HUES48 (cell line): ENCODE data around the gene GKN2.

ENCODE experiments used
- H3K27ac ChIP-seq: one replicate; pipeline ENCODE4 v1.7.0; 2013; ENCODE audit warnings: low read depth, low read length, inconsistent platforms
- H3K27me3 ChIP-seq: 2 replicates; pipeline ENCODE4 v1.6.1; 2013; ENCODE audit warnings: mild to moderate bottlenecking, low read length; ENCODE audit not compliant: control insufficient read depth, insufficient read depth
- H3K36me3 ChIP-seq: 2 replicates; pipeline ENCODE4 v1.6.1; 2013; ENCODE audit warnings: low read length; ENCODE audit not compliant: control insufficient read depth, insufficient read depth
- H3K4me1 ChIP-seq: 2 replicates; pipeline ENCODE4 v1.6.1; 2013; ENCODE audit warnings: mild to moderate bottlenecking, low read length; ENCODE audit not compliant: control insufficient read depth, insufficient read depth
- H3K4me3 ChIP-seq: 2 replicates; pipeline ENCODE4 v1.5.1; 2013; ENCODE audit warnings: mild to moderate bottlenecking, low read depth, low read length
- H3K9ac ChIP-seq: 2 replicates; pipeline ENCODE4 v1.6.1; 2013; ENCODE audit warnings: mild to moderate bottlenecking, low read depth, low read length, moderate library complexity
- H3K9me3 ChIP-seq: 2 replicates; pipeline ENCODE4 v1.6.1; 2013; ENCODE audit warnings: low read length; ENCODE audit not compliant: control insufficient read depth, insufficient read depth

The GKN2 gene, protein sequence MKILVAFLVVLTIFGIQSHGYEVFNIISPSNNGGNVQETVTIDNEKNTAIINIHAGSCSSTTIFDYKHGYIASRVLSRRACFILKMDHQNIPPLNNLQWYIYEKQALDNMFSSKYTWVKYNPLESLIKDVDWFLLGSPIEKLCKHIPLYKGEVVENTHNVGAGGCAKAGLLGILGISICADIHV

DNA sequence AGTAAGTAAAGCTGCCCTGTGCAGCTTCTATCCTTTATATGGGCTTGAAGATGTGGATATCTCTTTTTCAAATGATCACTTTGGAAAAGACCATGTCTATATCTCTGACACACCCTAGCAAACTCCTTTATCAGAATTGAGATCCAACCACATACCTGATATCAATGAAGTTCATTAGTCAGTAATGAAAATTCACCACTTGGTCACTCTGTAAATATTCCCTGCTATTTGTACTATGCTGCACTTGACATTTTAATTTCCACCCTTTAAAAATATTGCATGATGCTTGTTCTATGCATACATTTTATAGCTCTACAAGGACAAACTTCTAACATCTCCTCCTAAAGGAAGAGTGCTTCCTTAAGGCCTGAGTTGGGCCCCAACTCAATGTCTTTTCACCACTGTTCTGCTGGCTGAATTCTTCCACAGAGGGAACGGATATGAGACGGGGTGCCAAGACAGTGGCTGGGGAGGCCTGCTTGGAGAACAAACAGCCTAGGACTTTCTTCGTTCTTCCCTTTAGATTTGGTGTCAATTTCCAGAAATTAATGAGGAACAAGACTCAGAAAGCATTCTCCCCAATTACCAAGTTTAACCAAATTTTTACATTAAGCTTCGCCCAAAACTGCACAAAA is at the start of gene GKN2:
Gene GKN2 (minus strand): TSS at position 7 of the 635 bp plus-strand sequence. CDS start 32 bp downstream, outside the sequence.
- Histone ChIP-seq H3K27ac (no peak within 1 kb of the TSS), H3K9ac (no peak within 1 kb of the TSS), H3K4me1 (peaks cover 8% of the 10 kb centered on the region), H3K27me3 (0 out of 2 replicates have a peak, but pooled peaks cover 3% of the 10 kb centered on the region), H3K4me3 (no peak within 1 kb of the TSS), H3K36me3 (no peaks in the 10 kb centered on the region), H3K9me3 (no peaks in the 10 kb centered on the region)

- H3K4me3 ChIP-seq, result no peak overlapping the region
- no peak overlapping the region for H3K9ac ChIP-seq
- no peaks in the 10 kb centered on the region for H3K4me1 ChIP-seq
- H3K27me3 ChIP-seq, result no peaks in the 10 kb centered on the region
- H3K9me3 ChIP-seq, result 0 out of 2 replicates have a peak, but pooled peaks cover 5% of the 10 kb centered on the region
- no peaks in the 10 kb centered on the region for H3K36me3 ChIP-seq
- H3K27ac ChIP-seq, result no peak overlapping the region
These were observed 49.2 kb upstream of the GKN2 start for GRCh38 chr2:69001879-69002278.

DNA sequence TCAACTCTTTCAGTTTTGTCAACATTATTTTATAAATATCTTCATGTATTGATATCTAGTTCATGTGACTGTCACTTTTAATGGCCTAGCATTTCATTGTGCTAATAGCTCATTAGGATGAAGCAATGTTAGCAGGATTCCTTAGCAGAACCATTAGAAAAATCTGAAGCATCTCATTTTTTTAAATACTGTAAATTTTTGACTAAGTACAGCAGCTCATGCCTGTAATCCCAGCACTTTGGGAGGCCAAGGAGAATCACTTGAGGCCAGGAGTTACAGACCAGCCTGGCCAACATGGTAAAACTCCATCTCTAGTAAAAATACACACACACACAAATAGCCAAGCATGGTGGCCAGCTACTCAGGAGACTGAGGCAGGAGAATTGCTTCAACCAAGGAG is 44.7 kb upstream of the GKN2 start:
- no peak overlapping the region for H3K4me3 ChIP-seq
- no peaks in the 10 kb centered on the region for H3K27me3 ChIP-seq
- H3K36me3 ChIP-seq, result no peaks in the 10 kb centered on the region
- H3K27ac ChIP-seq, result no peak overlapping the region
- 0 out of 2 replicates have a peak, but pooled peaks cover 5% of the 10 kb centered on the region for H3K9me3 ChIP-seq
- no peak overlapping the region for H3K9ac ChIP-seq
- H3K4me1 ChIP-seq, result no peaks in the 10 kb centered on the region

DNA sequence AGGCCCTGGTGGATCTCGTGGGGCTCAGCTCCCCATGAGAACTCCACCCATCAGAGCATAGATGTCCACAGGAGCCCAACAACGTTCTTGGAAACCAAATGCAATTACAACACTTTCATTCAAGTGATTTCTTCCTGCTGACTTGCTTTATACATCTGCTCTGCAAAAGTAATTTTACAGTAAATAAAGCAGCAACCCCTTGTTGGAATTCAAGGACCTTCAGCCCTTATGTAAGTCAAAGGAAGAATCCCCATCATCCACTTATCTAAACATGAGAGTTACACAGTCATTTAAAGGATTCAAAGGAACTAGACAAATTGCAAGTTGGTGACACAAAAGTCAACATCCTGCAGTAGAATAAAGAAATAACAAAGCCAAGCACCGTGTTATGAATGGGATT is 43.2 kb upstream of the GKN2 start:
- Histone ChIP-seq H3K27ac (no peak overlapping the region), H3K9me3 (no peaks in the 10 kb centered on the region), H3K4me1 (no peaks in the 10 kb centered on the region), H3K4me3 (no peak overlapping the region), H3K9ac (no peak overlapping the region), H3K36me3 (no peaks in the 10 kb centered on the region), H3K27me3 (no peaks in the 10 kb centered on the region)

DNA sequence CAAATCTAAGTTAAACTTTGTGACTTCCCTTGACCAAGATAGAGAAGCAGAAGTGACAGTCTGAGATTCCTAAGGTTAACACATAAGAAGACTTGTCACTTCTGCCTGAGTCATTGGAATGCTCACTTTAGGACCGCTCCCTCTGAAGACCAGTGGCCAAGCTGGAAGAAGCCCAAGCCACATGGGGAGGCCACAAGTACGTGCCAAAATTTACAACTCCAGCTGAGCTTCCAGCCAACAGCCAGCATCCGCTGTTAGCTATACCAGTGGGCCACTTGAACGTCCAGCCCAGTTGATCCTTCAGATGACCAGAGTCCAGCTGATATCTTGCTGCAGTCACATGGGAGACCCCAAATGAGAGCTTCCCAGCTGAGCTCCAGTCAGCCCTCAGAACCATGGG is 42.2 kb upstream of the GKN2 start:
- no peak overlapping the region for H3K9ac ChIP-seq
- H3K36me3 ChIP-seq, result no peaks in the 10 kb centered on the region
- no peaks in the 10 kb centered on the region for H3K4me1 ChIP-seq
- no peaks in the 10 kb centered on the region for H3K27me3 ChIP-seq
- no peak overlapping the region for H3K27ac ChIP-seq
- H3K4me3 ChIP-seq, result no peak overlapping the region
- H3K9me3 ChIP-seq, result no peaks in the 10 kb centered on the region

GRCh38 chr2:68993660-68994059 is 41.0 kb upstream of the GKN2 start:
- Histone ChIP-seq H3K27me3 (no peaks in the 10 kb centered on the region), H3K36me3 (no peaks in the 10 kb centered on the region)

DNA sequence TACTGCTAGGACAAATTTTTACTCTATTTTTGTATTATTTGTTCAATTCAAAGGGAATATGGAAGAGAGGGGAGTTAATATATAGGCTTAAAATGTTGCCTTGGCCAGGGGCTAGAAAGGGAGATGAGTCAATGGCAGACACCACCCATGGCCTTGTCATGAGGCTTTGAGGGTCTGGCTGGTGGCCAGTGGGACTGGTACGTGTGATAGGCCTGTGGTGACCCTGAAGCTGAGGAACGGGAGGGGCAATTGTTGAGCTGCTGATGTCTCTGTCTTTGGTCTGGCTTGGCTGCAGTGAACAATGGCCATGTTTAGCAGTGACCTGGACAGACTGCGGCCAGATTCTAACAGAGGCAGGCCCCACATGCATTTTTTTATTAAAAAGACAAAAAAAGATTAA is 40.2 kb upstream of the GKN2 start:
- no peaks in the 10 kb centered on the region for H3K9me3 ChIP-seq
- no peak overlapping the region for H3K4me3 ChIP-seq
- H3K9ac ChIP-seq, result no peak overlapping the region
- H3K4me1 ChIP-seq, result no peaks in the 10 kb centered on the region
- H3K36me3 ChIP-seq, result no peaks in the 10 kb centered on the region
- no peak overlapping the region for H3K27ac ChIP-seq
- no peaks in the 10 kb centered on the region for H3K27me3 ChIP-seq

More at GRCh38 chr2:68993660-68994059, 41.0 kb upstream of the GKN2 start:
- Histone ChIP-seq H3K27ac (no peak overlapping the region), H3K9ac (no peak overlapping the region), H3K9me3 (no peaks in the 10 kb centered on the region), H3K4me1 (no peaks in the 10 kb centered on the region), H3K4me3 (no peak overlapping the region)

DNA sequence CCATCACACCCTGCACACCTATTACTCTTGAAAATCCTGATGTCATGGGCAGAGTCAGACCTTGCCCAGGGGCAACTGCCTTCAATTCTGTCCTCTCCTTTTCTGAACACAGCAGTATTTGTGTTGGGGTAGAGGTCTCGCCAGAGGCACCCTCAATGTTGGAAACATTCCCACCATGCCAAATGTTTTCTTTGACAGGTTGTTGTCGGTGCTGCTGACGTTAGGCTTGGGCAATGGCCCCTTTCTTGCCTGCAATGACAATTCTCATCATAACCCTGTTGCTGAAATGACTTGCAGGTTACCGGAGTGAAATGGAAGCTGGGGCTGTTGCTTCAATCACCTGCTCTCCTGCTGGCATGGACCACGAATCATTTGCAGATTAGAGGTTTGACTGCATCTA is 39.6 kb upstream of the GKN2 start:
- Histone ChIP-seq H3K27me3 (no peaks in the 10 kb centered on the region), H3K4me3 (no peak overlapping the region)

GRCh38 chr2:68989035-68989434 is 36.3 kb upstream of the GKN2 start:
- Histone ChIP-seq H3K27me3 (no peaks in the 10 kb centered on the region), H3K36me3 (no peaks in the 10 kb centered on the region), H3K9me3 (no peaks in the 10 kb centered on the region), H3K4me1 (no peaks in the 10 kb centered on the region), H3K4me3 (no peak overlapping the region), H3K27ac (no peak overlapping the region), H3K9ac (no peak overlapping the region)

More for the DNA sequence above, 39.6 kb upstream of the GKN2 start:
- Histone ChIP-seq H3K9me3 (no peaks in the 10 kb centered on the region), H3K27ac (no peak overlapping the region), H3K9ac (no peak overlapping the region), H3K36me3 (no peaks in the 10 kb centered on the region), H3K4me1 (no peaks in the 10 kb centered on the region)

DNA sequence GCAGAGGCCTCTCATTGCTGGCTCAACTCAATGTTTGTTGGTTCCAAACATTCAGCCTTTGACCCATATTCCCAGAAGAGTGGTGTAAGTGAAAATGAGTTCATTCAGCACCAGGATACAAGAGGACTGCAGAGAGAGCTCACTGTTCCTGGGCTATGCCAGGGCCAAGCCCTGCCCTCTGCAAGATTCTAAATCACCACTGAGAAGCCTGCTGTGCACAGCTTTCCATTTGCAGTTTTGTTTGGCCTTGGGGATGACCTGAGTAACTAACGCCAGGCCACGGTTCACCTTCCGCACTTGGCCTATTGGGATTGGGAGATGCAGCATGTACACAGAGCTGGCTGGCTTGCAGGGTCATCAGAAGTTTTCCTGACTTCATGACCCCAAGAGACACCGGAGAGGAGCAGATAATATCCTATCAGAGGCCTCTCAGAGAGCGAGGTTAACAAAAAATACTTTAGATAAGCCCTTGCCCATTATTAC is 34.4 kb upstream of the GKN2 start:
- Histone ChIP-seq H3K9ac (no peak overlapping the region), H3K36me3 (no peaks in the 10 kb centered on the region), H3K4me1 (no peaks in the 10 kb centered on the region), H3K4me3 (no peak overlapping the region), H3K27ac (no peak overlapping the region), H3K27me3 (no peaks in the 10 kb centered on the region), H3K9me3 (no peaks in the 10 kb centered on the region)

GRCh38 chr2:68980956-68981355 is 28.3 kb upstream of the GKN2 start:
- H3K9me3 ChIP-seq, result no peaks in the 10 kb centered on the region
- H3K9ac ChIP-seq, result no peak overlapping the region
- H3K4me1 ChIP-seq, result no peaks in the 10 kb centered on the region
- H3K4me3 ChIP-seq, result no peak overlapping the region
- H3K36me3 ChIP-seq, result no peaks in the 10 kb centered on the region
- no peaks in the 10 kb centered on the region for H3K27me3 ChIP-seq
- no peak overlapping the region for H3K27ac ChIP-seq
